Measurements from ENCODE around the gene WDR33.

- TF ChIP-seq CTCF (conservative IDR thresholded peaks at IDR 0.05) (no peak), ZFX (IDR thresholded peaks at IDR 0.05) (no peak)
Observed at GRCh38 chr2:127770973-127771735, 39.8 kb downstream of the WDR33 start.
